ENCODE data around the gene LLGL2.

The LLGL2 gene

DNA sequence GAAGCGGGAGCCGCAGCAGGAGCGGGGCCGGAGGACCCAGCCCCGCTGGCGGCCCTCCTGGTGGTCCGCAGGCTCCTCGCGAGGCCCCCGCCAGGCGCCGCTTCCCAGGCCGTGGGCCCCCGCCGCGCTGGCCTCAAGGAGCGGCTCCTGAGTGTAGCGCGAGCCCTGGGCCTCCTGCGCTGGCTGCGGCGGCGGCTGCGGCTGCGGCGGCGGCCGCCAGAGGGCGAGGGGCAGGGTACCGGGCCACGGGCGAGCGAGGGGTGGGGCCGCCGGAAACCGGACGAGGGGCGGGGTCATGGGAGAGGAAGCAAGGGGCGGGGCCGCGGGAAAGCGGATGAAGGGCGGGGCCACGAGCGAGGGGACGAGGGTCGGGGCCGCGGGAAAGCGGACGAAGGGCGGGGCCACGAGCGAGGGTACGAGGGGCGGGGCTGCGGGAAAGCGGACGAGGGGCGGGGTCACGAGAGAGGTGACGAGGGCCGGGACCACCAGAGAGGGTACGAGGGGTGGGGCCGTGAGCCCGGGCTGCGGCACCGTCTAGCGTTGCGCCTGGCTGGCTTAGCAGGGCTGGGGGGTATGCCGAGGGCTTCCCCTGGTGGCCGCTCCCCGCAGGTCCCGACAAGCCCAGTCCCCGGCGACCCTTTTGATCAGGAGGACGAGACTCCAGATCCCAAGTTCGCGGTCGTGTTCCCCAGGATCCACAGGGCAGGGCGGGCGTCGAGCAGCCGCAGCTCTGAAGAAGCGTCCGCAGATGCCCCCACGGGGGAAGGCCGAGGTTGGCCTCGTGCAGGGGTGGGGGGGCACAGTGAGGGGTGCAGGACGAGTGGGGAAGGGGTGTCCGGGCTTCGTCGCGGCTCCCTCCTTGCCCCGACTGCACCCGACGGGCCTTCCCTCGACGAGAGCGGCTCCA, 63.8 kb downstream of the LLGL2 start:
- H3K27me3 ChIP-seq (ENCODE audit: insufficient read depth, low read depth): peaks cover 48% of the 10 kb centered on the region; the same call in 1 of the 2 replicates
- no peaks in the 10 kb centered on the region for H4K20me1 ChIP-seq (ENCODE audit: insufficient read depth)
- TF ChIP-seq, protein P1, sequence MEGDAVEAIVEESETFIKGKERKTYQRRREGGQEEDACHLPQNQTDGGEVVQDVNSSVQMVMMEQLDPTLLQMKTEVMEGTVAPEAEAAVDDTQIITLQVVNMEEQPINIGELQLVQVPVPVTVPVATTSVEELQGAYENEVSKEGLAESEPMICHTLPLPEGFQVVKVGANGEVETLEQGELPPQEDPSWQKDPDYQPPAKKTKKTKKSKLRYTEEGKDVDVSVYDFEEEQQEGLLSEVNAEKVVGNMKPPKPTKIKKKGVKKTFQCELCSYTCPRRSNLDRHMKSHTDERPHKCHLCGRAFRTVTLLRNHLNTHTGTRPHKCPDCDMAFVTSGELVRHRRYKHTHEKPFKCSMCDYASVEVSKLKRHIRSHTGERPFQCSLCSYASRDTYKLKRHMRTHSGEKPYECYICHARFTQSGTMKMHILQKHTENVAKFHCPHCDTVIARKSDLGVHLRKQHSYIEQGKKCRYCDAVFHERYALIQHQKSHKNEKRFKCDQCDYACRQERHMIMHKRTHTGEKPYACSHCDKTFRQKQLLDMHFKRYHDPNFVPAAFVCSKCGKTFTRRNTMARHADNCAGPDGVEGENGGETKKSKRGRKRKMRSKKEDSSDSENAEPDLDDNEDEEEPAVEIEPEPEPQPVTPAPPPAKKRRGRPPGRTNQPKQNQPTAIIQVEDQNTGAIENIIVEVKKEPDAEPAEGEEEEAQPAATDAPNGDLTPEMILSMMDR (conservative IDR thresholded peaks at IDR 0.05; ENCODE audit: low read depth, low read length): peak; percentile 30; the same call in 1 of the 2 replicates
- H2AFZ ChIP-seq (ENCODE audit: low read depth): peak overlapping the region; percentile 73; the same call in 1 of the 2 replicates
- H3K4me3 ChIP-seq (IDR thresholded peaks at IDR 0.05; ENCODE audit: insufficient read depth, low read depth, low read length): no peak overlapping the region
- no peaks in the 10 kb centered on the region for H3K4me1 ChIP-seq (ENCODE audit: low read depth, poor library complexity, severe bottlenecking)
- no peak overlapping the region for H3K9ac ChIP-seq
- H3K36me3 ChIP-seq (ENCODE audit: insufficient read depth): no peaks in the 10 kb centered on the region
- peak overlapping the region; percentile 54 for H3K4me2 ChIP-seq
- no peak overlapping the region for H3K27ac ChIP-seq
- no peaks in the 10 kb centered on the region for H3K79me2 ChIP-seq (ENCODE audit: insufficient read depth, low read depth)

DNA sequence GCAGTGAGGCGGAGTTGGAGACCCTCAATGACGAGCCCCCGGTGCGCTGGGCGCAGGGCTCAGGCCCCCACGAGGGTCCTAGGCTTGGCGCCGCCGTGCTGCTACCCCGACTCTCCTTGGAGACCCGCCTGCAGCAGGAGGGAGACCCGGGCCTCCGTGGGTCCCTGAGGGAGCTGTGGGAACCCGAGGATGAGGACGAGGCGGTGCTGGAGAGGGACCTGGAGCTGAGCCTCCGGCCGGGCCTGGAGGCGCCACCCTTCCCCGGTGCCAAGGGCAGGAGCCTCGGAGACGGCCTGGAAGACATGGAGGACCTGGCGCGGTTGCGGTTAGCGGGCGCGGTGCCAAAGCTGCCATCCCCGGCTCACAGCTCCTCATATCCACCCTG, 64.4 kb downstream of the LLGL2 start:
- H3K9ac ChIP-seq: no peak overlapping the region
- no peak overlapping the region; the same call in 1 of the 2 replicates for H3K4me2 ChIP-seq
- TF ChIP-seq, protein P1 (conservative IDR thresholded peaks at IDR 0.05; ENCODE audit: low read depth, low read length): no peak
- H2AFZ ChIP-seq (ENCODE audit: low read depth): peak overlapping the region; percentile 73; the same call in 1 of the 2 replicates
- H3K4me1 ChIP-seq (ENCODE audit: low read depth, poor library complexity, severe bottlenecking): no peaks in the 10 kb centered on the region
- H3K27ac ChIP-seq: no peak overlapping the region
- H4K20me1 ChIP-seq (ENCODE audit: insufficient read depth): no peaks in the 10 kb centered on the region
- peaks cover 54% of the 10 kb centered on the region; the same call in 1 of the 2 replicates for H3K27me3 ChIP-seq (ENCODE audit: insufficient read depth, low read depth)
- H3K4me3 ChIP-seq (IDR thresholded peaks at IDR 0.05; ENCODE audit: insufficient read depth, low read depth, low read length): no peak overlapping the region
- no peaks in the 10 kb centered on the region for H3K36me3 ChIP-seq (ENCODE audit: insufficient read depth)
- no peaks in the 10 kb centered on the region for H3K79me2 ChIP-seq (ENCODE audit: insufficient read depth, low read depth)

- TF ChIP-seq, protein P1 (conservative IDR thresholded peaks at IDR 0.05; ENCODE audit: low read depth, low read length): no peak
- H3K4me3 ChIP-seq (IDR thresholded peaks at IDR 0.05; ENCODE audit: insufficient read depth, low read depth, low read length): no peak overlapping the region
- no peaks in the 10 kb centered on the region for H3K36me3 ChIP-seq (ENCODE audit: insufficient read depth)
- no peak overlapping the region for H3K9ac ChIP-seq
- no peaks in the 10 kb centered on the region for H4K20me1 ChIP-seq (ENCODE audit: insufficient read depth)
- no peak overlapping the region for H3K4me2 ChIP-seq
- H3K4me1 ChIP-seq (ENCODE audit: low read depth, poor library complexity, severe bottlenecking): no peaks in the 10 kb centered on the region
- H3K79me2 ChIP-seq (ENCODE audit: insufficient read depth, low read depth): no peaks in the 10 kb centered on the region
- H2AFZ ChIP-seq (ENCODE audit: low read depth): no peak overlapping the region
- H3K27me3 ChIP-seq (ENCODE audit: insufficient read depth, low read depth): peaks cover 58% of the 10 kb centered on the region; the same call in 1 of the 2 replicates
- H3K27ac ChIP-seq: no peak overlapping the region
Measured at GRCh38 chr17:75590314-75590761, 64.8 kb downstream of the LLGL2 start.

GRCh38 chr17:75590849-75591721, 65.6 kb downstream of the LLGL2 start:
- Histone ChIP-seq H3K4me3 (IDR thresholded peaks at IDR 0.05; ENCODE audit: insufficient read depth, low read depth, low read length) (no peak overlapping the region), H2AFZ (ENCODE audit: low read depth) (no peak overlapping the region), H4K20me1 (ENCODE audit: insufficient read depth) (no peaks in the 10 kb centered on the region), H3K9ac (no peak overlapping the region), H3K36me3 (ENCODE audit: insufficient read depth) (no peaks in the 10 kb centered on the region), H3K4me1 (ENCODE audit: low read depth, poor library complexity, severe bottlenecking) (no peaks in the 10 kb centered on the region), H3K79me2 (ENCODE audit: insufficient read depth, low read depth) (no peaks in the 10 kb centered on the region), H3K27ac (no peak overlapping the region), H3K27me3 (ENCODE audit: insufficient read depth, low read depth) (peaks cover 63% of the 10 kb centered on the region; the same call in 1 of the 2 replicates), H3K4me2 (no peak overlapping the region)
- TF ChIP-seq, protein P1 (conservative IDR thresholded peaks at IDR 0.05; ENCODE audit: low read depth, low read length): no peak

Data from KMS-11 (cell line).